HepG2 (cell line): ENCODE data around the gene SRC. TPM values are rescaled to one million over a fixed set of nuclear protein-coding genes. Genes with fewer than 3 reads are reported as not detected.
A peak's percentile ranks its signal among the peaks of the same experiment; 100 is the strongest.

ENCODE experiments used
- ARHGAP35 ChIP-seq: sonication (generic); formaldehyde crosslinking; IDR thresholded peaks from 2 replicates; pipeline ENCODE4 v1.9.0; 2022; ENCODE audit warnings: mild to moderate bottlenecking, inconsistent platforms, moderate library complexity, missing genetic modification reagents, borderline replicate concordance
- GABPB1 ChIP-seq: IDR thresholded peaks from 2 replicates; pipeline ENCODE4 v1.6.1; 2016; ENCODE audit warnings: mild to moderate bottlenecking, missing genetic modification reagents, moderate library complexity, missing compliant biosample characterization
- IRX3 ChIP-seq: sonication (generic); formaldehyde crosslinking; IDR thresholded peaks from 2 replicates; pipeline ENCODE4 v1.8.1; 2023; ENCODE audit warnings: mild to moderate bottlenecking, low read depth, missing genetic modification reagents, borderline replicate concordance
- KLF12 ChIP-seq: sonication (generic); formaldehyde crosslinking; IDR thresholded peaks from 2 replicates; pipeline ENCODE4 v1.4.0; 2020; ENCODE audit warnings: missing genetic modification reagents, borderline replicate concordance
- NFE2L1 ChIP-seq: sonication (generic); formaldehyde crosslinking; IDR thresholded peaks from 2 replicates; pipeline ENCODE4 v1.4.0; 2020; ENCODE audit warnings: missing genetic modification reagents, mild to moderate bottlenecking, borderline replicate concordance
- NR2C2 ChIP-seq: sonication (generic); formaldehyde crosslinking; IDR thresholded peaks from 2 replicates; pipeline ENCODE4 v1.4.0; 2020; ENCODE audit warnings: missing genetic modification reagents, mild to moderate bottlenecking, moderate library complexity, borderline replicate concordance
- RNF2 ChIP-seq: fragments of 450-650 bp; conservative IDR thresholded peaks from 2 replicates; pipeline ENCODE4 v1.6.1; 2016; ENCODE audit warnings: low read depth
- SAP130 ChIP-seq: IDR thresholded peaks from 2 replicates; pipeline ENCODE4 v1.6.1; 2016; ENCODE audit warnings: low read depth
- ZNF484 ChIP-seq: sonication (generic); formaldehyde crosslinking; IDR thresholded peaks from 2 replicates; pipeline ENCODE4 v1.5.1; 2020; ENCODE audit warnings: mild to moderate bottlenecking, low read depth, missing genetic modification reagents, borderline replicate concordance
- ZNF501 ChIP-seq: sonication (generic); formaldehyde crosslinking; IDR thresholded peaks from 2 replicates; pipeline ENCODE4 v1.5.1; 2020; ENCODE audit warnings: mild to moderate bottlenecking, moderate library complexity, missing genetic modification reagents
- ZNF562 ChIP-seq: sonication (generic); formaldehyde crosslinking; IDR thresholded peaks from 2 replicates; pipeline ENCODE4 v1.8.0; 2022; ENCODE audit warnings: missing genetic modification reagents, borderline replicate concordance
- ZNF660 ChIP-seq: sonication (generic); formaldehyde crosslinking; IDR thresholded peaks from 2 replicates; pipeline ENCODE4 v1.5.1; 2020; ENCODE audit warnings: mild to moderate bottlenecking, low read depth, missing genetic modification reagents, borderline replicate concordance
- ZNF878 ChIP-seq: sonication (generic); formaldehyde crosslinking; IDR thresholded peaks from 2 replicates; pipeline ENCODE4 v1.8.1; 2023; ENCODE audit warnings: mild to moderate bottlenecking, missing genetic modification reagents, moderate library complexity
- polyA plus RNA-seq, 8 experiments: library from polyadenylated mRNA; depleted of rRNA in 3 of 8; stranded (reverse) in 7 of 8; unstranded in 1 of 8; fragments of >200 nt; fragmentation: Illumina TruSeq in 4 of 8; extraction: Trizol in 4 of 8; gene quantifications; 2 replicates each; pipeline versions ENCODE4 v1.2.1 to v1.2.3, GENCODE V29; 2011 to 2016; ENCODE audit warnings: low read depth in 4 of 8, missing spikeins in 1 of 8, mixed read lengths in 1 of 8; ENCODE audit not compliant: insufficient read depth in 1 of 8
- total RNA-seq, 5 experiments: library from RNA; depleted of rRNA; stranded (reverse); fragments of >200 nt; fragmentation: Illumina TruSeq; extraction: Trizol; gene quantifications; 2 replicates each; pipeline ENCODE4 v1.2.3, GENCODE V29; 2016; ENCODE audit warnings: low read depth in 1 of 5
- TF ChIP-seq, protein P1 (sequence below), 2 experiments: sonication (generic) in 1 of 2; formaldehyde crosslinking in 1 of 2; IDR thresholded peaks; 2 replicates each; pipeline versions ENCODE4 v1.4.0 to v1.6.1; 2016 to 2020; ENCODE audit warnings: borderline replicate concordance in 1 of 2, low read depth in 1 of 2, mild to moderate bottlenecking in 1 of 2, missing genetic modification reagents in 1 of 2
- TF ChIP-seq, protein P2 (sequence below): sonication (generic); formaldehyde crosslinking; IDR thresholded peaks from 2 replicates; pipeline ENCODE4 v1.8.0; 2022; ENCODE audit warnings: missing genetic modification reagents, mild to moderate bottlenecking, moderate library complexity, borderline replicate concordance
- TF ChIP-seq, protein P3 (sequence below): sonication (generic); formaldehyde crosslinking; IDR thresholded peaks from 2 replicates; pipeline ENCODE4 v1.4.0; 2020; ENCODE audit warnings: missing genetic modification reagents
- TF ChIP-seq, protein P4 (sequence below): sonication (generic); formaldehyde crosslinking; IDR thresholded peaks from 2 replicates; pipeline ENCODE4 v1.4.0; 2020; ENCODE audit warnings: missing genetic modification reagents
- TF ChIP-seq, protein P5 (sequence below): sonication (generic); formaldehyde crosslinking; IDR thresholded peaks from 2 replicates; pipeline ENCODE4 v1.8.0; 2022; ENCODE audit warnings: mild to moderate bottlenecking, missing genetic modification reagents

The SRC gene
- total and polyA plus RNA-seq, 2 of the 13 experiments (the other 11 are each of a cell fraction or from before 2014, with no cell fraction given), result 54.7 to 192 TPM

DNA sequence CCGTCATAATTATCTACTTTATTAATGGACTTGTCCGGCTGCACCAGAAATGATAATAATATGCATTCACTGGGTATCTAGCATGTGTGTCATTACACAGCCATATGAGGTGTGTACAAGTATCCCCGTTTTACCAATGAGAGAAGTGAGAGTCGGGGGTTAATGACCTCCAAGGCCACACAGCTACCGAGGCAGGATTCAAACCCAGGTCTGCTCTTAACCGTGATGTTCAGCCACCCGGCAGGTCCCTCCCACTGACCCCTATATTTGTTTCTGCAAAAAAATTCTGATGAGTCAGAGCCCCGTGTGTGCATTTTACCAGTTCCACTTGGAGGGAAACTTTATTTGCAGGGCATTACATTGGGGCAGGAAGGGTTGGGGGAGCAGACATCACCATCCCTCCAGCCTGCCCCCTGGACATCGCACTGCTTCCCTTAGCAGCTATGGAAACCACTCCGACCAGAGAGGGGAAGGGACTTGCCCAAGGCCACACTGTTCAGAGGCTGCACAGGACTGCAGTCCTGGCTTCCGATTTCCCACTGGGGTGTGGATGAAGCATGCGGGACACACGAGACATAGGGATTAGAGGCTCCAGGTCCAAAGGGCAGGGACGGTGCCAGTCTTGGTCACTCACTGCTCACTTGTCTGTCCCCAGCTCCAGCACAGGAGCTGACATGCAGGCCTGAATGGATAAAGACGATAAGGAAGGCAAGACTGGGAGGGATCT, 10.1 kb upstream of the SRC start (continued):
- TF ChIP-seq ZNF660 (CRISPR knock-in tag), result no peak
- no peak for TF ChIP-seq ZNF878 (CRISPR knock-in tag)
- TF ChIP-seq SAP130, result peak; percentile 63
- TF ChIP-seq, protein P1, sequence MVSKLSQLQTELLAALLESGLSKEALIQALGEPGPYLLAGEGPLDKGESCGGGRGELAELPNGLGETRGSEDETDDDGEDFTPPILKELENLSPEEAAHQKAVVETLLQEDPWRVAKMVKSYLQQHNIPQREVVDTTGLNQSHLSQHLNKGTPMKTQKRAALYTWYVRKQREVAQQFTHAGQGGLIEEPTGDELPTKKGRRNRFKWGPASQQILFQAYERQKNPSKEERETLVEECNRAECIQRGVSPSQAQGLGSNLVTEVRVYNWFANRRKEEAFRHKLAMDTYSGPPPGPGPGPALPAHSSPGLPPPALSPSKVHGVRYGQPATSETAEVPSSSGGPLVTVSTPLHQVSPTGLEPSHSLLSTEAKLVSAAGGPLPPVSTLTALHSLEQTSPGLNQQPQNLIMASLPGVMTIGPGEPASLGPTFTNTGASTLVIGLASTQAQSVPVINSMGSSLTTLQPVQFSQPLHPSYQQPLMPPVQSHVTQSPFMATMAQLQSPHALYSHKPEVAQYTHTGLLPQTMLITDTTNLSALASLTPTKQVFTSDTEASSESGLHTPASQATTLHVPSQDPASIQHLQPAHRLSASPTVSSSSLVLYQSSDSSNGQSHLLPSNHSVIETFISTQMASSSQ (IDR thresholded peaks at IDR 0.05; ENCODE audit: low read depth), result no peak
- TF ChIP-seq, protein P1 (CRISPR knock-in tag; IDR thresholded peaks at IDR 0.05; ENCODE audit: borderline replicate concordance), result 0 out of 2 replicates have a peak, but pooled peaks have one; percentile 43
- TF ChIP-seq NR2C2 (CRISPR knock-in tag), result peak; percentile 19; the same call in 1 of the 2 replicates
- TF ChIP-seq ZNF501, result no peak
- TF ChIP-seq, protein P2, sequence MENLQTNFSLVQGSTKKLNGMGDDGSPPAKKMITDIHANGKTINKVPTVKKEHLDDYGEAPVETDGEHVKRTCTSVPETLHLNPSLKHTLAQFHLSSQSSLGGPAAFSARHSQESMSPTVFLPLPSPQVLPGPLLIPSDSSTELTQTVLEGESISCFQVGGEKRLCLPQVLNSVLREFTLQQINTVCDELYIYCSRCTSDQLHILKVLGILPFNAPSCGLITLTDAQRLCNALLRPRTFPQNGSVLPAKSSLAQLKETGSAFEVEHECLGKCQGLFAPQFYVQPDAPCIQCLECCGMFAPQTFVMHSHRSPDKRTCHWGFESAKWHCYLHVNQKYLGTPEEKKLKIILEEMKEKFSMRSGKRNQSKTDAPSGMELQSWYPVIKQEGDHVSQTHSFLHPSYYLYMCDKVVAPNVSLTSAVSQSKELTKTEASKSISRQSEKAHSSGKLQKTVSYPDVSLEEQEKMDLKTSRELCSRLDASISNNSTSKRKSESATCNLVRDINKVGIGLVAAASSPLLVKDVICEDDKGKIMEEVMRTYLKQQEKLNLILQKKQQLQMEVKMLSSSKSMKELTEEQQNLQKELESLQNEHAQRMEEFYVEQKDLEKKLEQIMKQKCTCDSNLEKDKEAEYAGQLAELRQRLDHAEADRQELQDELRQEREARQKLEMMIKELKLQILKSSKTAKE (CRISPR knock-in tag), result no peak; the same call in 1 of the 2 replicates
- TF ChIP-seq, protein P3, sequence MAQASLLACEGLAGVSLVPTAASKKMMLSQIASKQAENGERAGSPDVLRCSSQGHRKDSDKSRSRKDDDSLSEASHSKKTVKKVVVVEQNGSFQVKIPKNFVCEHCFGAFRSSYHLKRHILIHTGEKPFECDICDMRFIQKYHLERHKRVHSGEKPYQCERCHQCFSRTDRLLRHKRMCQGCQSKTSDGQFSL (CRISPR knock-in tag), result no peak
- TF ChIP-seq GABPB1 (CRISPR knock-in tag), result 0 out of 2 replicates have a peak, but pooled peaks have one; percentile 12
- no peak for TF ChIP-seq ZNF484 (CRISPR knock-in tag)
- TF ChIP-seq RNF2, result no peak
- TF ChIP-seq, protein P4, sequence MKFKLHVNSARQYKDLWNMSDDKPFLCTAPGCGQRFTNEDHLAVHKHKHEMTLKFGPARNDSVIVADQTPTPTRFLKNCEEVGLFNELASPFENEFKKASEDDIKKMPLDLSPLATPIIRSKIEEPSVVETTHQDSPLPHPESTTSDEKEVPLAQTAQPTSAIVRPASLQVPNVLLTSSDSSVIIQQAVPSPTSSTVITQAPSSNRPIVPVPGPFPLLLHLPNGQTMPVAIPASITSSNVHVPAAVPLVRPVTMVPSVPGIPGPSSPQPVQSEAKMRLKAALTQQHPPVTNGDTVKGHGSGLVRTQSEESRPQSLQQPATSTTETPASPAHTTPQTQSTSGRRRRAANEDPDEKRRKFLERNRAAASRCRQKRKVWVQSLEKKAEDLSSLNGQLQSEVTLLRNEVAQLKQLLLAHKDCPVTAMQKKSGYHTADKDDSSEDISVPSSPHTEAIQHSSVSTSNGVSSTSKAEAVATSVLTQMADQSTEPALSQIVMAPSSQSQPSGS (CRISPR knock-in tag), result no peak
- TF ChIP-seq ARHGAP35, result 0 out of 2 replicates have a peak, but pooled peaks have one; percentile 60
- no peak for TF ChIP-seq ZNF562
- no peak for TF ChIP-seq KLF12
- TF ChIP-seq NFE2L1, result no peak
- TF ChIP-seq, protein P5, sequence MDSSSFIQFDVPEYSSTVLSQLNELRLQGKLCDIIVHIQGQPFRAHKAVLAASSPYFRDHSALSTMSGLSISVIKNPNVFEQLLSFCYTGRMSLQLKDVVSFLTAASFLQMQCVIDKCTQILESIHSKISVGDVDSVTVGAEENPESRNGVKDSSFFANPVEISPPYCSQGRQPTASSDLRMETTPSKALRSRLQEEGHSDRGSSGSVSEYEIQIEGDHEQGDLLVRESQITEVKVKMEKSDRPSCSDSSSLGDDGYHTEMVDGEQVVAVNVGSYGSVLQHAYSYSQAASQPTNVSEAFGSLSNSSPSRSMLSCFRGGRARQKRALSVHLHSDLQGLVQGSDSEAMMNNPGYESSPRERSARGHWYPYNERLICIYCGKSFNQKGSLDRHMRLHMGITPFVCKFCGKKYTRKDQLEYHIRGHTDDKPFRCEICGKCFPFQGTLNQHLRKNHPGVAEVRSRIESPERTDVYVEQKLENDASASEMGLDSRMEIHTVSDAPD (CRISPR knock-in tag), result no peak
- no peak for TF ChIP-seq IRX3 (CRISPR knock-in tag)
